Neural cell (in vitro differentiated cells): Measurements from ENCODE around the gene SIGLEC6. TPM values are rescaled to one million over a fixed set of nuclear protein-coding genes. Genes with fewer than 3 reads are reported as not detected.

Experiments
- H2AFZ ChIP-seq: fragments of 200-600, 300-800 bp; sonication (generic), shearing (Covaris generic); 2 replicates; pipeline ENCODE4 v1.6.0; 2014; ENCODE audit warnings: low read depth, mild to moderate bottlenecking, antibody characterized with exemption, low read length, moderate library complexity
- H3F3A ChIP-seq: fragments of 200-600 bp; shearing (Covaris generic); 2 replicates; pipeline ENCODE4 v1.6.1; 2016; ENCODE audit warnings: mild to moderate bottlenecking, moderate library complexity, mixed read lengths, antibody characterized with exemption, low read length; ENCODE audit not compliant: insufficient read depth, poor library complexity, severe bottlenecking
- H3K27ac ChIP-seq: fragments of 200-600, 300-800 bp; sonication (generic), shearing (Covaris generic); 2 replicates; pipeline ENCODE4 v1.5.1; 2014; ENCODE audit warnings: mild to moderate bottlenecking, low read length, moderate library complexity
- H3K27me3 ChIP-seq: fragments of 300-800, 200-600 bp; sonication (generic), shearing (Covaris generic); 2 replicates; pipeline ENCODE4 v1.6.0; 2014; ENCODE audit warnings: mild to moderate bottlenecking, low read depth, low read length, moderate library complexity; ENCODE audit not compliant: insufficient read depth
- H3K36me3 ChIP-seq: fragments of 300-800, 200-600 bp; sonication (generic), shearing (Covaris generic); 2 replicates; pipeline ENCODE4 v1.5.1; 2014; ENCODE audit warnings: mild to moderate bottlenecking, antibody characterized with exemption, low read length, moderate library complexity; ENCODE audit not compliant: insufficient read depth
- H3K4me2 ChIP-seq: fragments of 300-800, 200-600 bp; sonication (generic), shearing (Covaris generic); 2 replicates; pipeline ENCODE4 v1.6.0; 2014; ENCODE audit warnings: mild to moderate bottlenecking, low read length
- H3K4me3 ChIP-seq: fragments of 300-800, 200-600 bp; sonication (generic), shearing (Covaris generic); 2 replicates; pipeline ENCODE4 v1.5.1; 2014; ENCODE audit warnings: mild to moderate bottlenecking, low read length, moderate library complexity
- H3K79me2 ChIP-seq: fragments of 200-600 bp; shearing (Covaris generic); replicated peaks from 2 replicates; pipeline ENCODE4 v1.6.0; 2014; ENCODE audit warnings: mild to moderate bottlenecking, low read length, moderate library complexity; ENCODE audit not compliant: insufficient read depth
- H3K9ac ChIP-seq: fragments of 300-800, 200-600 bp; sonication (generic), shearing (Covaris generic); 2 replicates; pipeline ENCODE4 v1.6.1; 2016; ENCODE audit warnings: mild to moderate bottlenecking, low read length, mixed read lengths
- H3K9me2 ChIP-seq: fragments of 200-600 bp; shearing (Covaris generic); 2 replicates; pipeline ENCODE4 v1.6.1; 2016; ENCODE audit warnings: mild to moderate bottlenecking, low read length, mixed read lengths; ENCODE audit not compliant: insufficient read depth
- H3K9me3 ChIP-seq: fragments of 200-600, 300-800 bp; sonication (generic), shearing (Covaris generic); 2 replicates; pipeline ENCODE4 v1.6.1; 2016; ENCODE audit warnings: mild to moderate bottlenecking, mixed run types, low read length, moderate library complexity, mixed read lengths
- H4K20me1 ChIP-seq: fragments of 200-600 bp; shearing (Covaris generic); 2 replicates; pipeline ENCODE4 v1.6.1; 2016; ENCODE audit warnings: mild to moderate bottlenecking, mixed run types; ENCODE audit not compliant: insufficient read depth
- EP300 ChIP-seq: fragments of 450-650 bp; conservative IDR thresholded peaks from 2 replicates; pipeline ENCODE4 v1.6.1; 2014; ENCODE audit warnings: antibody characterized with exemption, mild to moderate bottlenecking, moderate library complexity; ENCODE audit not compliant: poor library complexity, severe bottlenecking
- EZH2 ChIP-seq: fragments of 200-600, 300-800 bp; shearing (Covaris generic), sonication (generic); IDR thresholded peaks from 2 replicates; pipeline ENCODE4 v1.6.1; 2014; ENCODE audit warnings: antibody characterized with exemption, low read length, borderline replicate concordance, mild to moderate bottlenecking; ENCODE audit not compliant: insufficient read depth, poor library complexity, severe bottlenecking
- MXI1 ChIP-seq: fragments of 450-650 bp; conservative IDR thresholded peaks from 2 replicates; pipeline ENCODE4 v1.6.1; 2014; ENCODE audit warnings: antibody characterized with exemption, mild to moderate bottlenecking; ENCODE audit not compliant: poor library complexity, severe bottlenecking
- POLR2AphosphoS5 ChIP-seq: IDR thresholded peaks from 2 replicates; pipeline ENCODE4 v1.6.1; 2012
- RAD21 ChIP-seq: fragments of 450-650 bp; conservative IDR thresholded peaks from 2 replicates; pipeline ENCODE4 v1.6.1; 2014; ENCODE audit warnings: antibody characterized with exemption, mild to moderate bottlenecking, moderate library complexity
- SMC3 ChIP-seq: fragments of 450-650 bp; conservative IDR thresholded peaks from 2 replicates; pipeline ENCODE4 v1.6.1; 2014; ENCODE audit warnings: antibody characterized with exemption, mild to moderate bottlenecking, moderate library complexity; ENCODE audit not compliant: poor library complexity
- TAF1 ChIP-seq: IDR thresholded peaks from 2 replicates; pipeline ENCODE4 v1.6.1; 2012; ENCODE audit warnings: low read depth
- polyA plus RNA-seq: library from polyadenylated mRNA; depleted of rRNA; stranded (reverse); fragments of >200 nt; gene quantifications from 2 replicates; pipeline ENCODE4 v1.2.3, GENCODE V29; 2014
- TF ChIP-seq, protein P1 (sequence below): fragments of 450-650 bp; IDR thresholded peaks from 2 replicates; pipeline ENCODE4 v1.5.1; 2014; ENCODE audit warnings: antibody characterized with exemption, mild to moderate bottlenecking, moderate library complexity; ENCODE audit not compliant: poor library complexity, severe bottlenecking
- TF ChIP-seq, protein P2 (sequence below): IDR thresholded peaks from 2 replicates; pipeline ENCODE4 v1.6.1; 2012; ENCODE audit warnings: borderline replicate concordance

Gene SIGLEC6
- polyA plus RNA-seq, 1 donor from 2014 or later: not detected

- Histone ChIP-seq H3K27me3 (peaks cover 3% of the 10 kb centered on the region), H3K9ac (no peak overlapping the region), H3K9me2 (no peaks in the 10 kb centered on the region), H3F3A (no peaks in the 10 kb centered on the region), H3K79me2 (peaks cover 23% of the 10 kb centered on the region), H3K4me2 (no peak overlapping the region), H3K4me3 (peak overlapping the region; percentile 83), H3K27ac (no peak overlapping the region), H3K9me3 (no peaks in the 10 kb centered on the region), H4K20me1 (no peaks in the 10 kb centered on the region), H3K36me3 (no peaks in the 10 kb centered on the region), H2AFZ (no peak overlapping the region)
- TF ChIP-seq SMC3: no peak
- TF ChIP-seq EZH2: no peak
- TF ChIP-seq EP300: no peak
- TF ChIP-seq, protein P1, sequence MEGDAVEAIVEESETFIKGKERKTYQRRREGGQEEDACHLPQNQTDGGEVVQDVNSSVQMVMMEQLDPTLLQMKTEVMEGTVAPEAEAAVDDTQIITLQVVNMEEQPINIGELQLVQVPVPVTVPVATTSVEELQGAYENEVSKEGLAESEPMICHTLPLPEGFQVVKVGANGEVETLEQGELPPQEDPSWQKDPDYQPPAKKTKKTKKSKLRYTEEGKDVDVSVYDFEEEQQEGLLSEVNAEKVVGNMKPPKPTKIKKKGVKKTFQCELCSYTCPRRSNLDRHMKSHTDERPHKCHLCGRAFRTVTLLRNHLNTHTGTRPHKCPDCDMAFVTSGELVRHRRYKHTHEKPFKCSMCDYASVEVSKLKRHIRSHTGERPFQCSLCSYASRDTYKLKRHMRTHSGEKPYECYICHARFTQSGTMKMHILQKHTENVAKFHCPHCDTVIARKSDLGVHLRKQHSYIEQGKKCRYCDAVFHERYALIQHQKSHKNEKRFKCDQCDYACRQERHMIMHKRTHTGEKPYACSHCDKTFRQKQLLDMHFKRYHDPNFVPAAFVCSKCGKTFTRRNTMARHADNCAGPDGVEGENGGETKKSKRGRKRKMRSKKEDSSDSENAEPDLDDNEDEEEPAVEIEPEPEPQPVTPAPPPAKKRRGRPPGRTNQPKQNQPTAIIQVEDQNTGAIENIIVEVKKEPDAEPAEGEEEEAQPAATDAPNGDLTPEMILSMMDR: no peak
- no peak for TF ChIP-seq RAD21
- TF ChIP-seq POLR2AphosphoS5: no peak
Measured at GRCh38 chr19:51573331-51573730, 41.9 kb upstream of the SIGLEC6 start.

- Histone ChIP-seq H3K27ac (no peak overlapping the region), H3K4me2 (no peak overlapping the region), H3K9me3 (no peaks in the 10 kb centered on the region), H3K27me3 (peaks cover 3% of the 10 kb centered on the region), H3K9me2 (no peaks in the 10 kb centered on the region), H3K36me3 (no peaks in the 10 kb centered on the region), H3K9ac (no peak overlapping the region), H3F3A (no peaks in the 10 kb centered on the region), H3K79me2 (peaks cover 23% of the 10 kb centered on the region), H2AFZ (no peak overlapping the region), H3K4me3 (peak overlapping the region; percentile 83), H4K20me1 (no peaks in the 10 kb centered on the region)
- TF ChIP-seq POLR2AphosphoS5 (no peak), EZH2 (no peak), TAF1 (no peak), EP300 (no peak), MXI1 (no peak), SMC3 (no peak), RAD21 (no peak)
- TF ChIP-seq, protein P2, sequence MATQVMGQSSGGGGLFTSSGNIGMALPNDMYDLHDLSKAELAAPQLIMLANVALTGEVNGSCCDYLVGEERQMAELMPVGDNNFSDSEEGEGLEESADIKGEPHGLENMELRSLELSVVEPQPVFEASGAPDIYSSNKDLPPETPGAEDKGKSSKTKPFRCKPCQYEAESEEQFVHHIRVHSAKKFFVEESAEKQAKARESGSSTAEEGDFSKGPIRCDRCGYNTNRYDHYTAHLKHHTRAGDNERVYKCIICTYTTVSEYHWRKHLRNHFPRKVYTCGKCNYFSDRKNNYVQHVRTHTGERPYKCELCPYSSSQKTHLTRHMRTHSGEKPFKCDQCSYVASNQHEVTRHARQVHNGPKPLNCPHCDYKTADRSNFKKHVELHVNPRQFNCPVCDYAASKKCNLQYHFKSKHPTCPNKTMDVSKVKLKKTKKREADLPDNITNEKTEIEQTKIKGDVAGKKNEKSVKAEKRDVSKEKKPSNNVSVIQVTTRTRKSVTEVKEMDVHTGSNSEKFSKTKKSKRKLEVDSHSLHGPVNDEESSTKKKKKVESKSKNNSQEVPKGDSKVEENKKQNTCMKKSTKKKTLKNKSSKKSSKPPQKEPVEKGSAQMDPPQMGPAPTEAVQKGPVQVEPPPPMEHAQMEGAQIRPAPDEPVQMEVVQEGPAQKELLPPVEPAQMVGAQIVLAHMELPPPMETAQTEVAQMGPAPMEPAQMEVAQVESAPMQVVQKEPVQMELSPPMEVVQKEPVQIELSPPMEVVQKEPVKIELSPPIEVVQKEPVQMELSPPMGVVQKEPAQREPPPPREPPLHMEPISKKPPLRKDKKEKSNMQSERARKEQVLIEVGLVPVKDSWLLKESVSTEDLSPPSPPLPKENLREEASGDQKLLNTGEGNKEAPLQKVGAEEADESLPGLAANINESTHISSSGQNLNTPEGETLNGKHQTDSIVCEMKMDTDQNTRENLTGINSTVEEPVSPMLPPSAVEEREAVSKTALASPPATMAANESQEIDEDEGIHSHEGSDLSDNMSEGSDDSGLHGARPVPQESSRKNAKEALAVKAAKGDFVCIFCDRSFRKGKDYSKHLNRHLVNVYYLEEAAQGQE: no peak
- TF ChIP-seq, protein P1: no peak
Measured at GRCh38 chr19:51572908-51573307, 41.4 kb upstream of the SIGLEC6 start.
